Sigmoid colon (tissue), 7 donors: ENCODE data around the gene TAF13. TPM values are rescaled to one million over a fixed set of nuclear protein-coding genes. Genes with fewer than 3 reads are reported as not detected.
"Not testable (repeated sequence)": the region's sequence is repeated elsewhere in the genome, so short reads cannot be mapped to it uniquely, and the experiment has no call there.

Source experiments
- DNase-seq: peaks from one replicate; pipeline ENCODE4 v3.0.0-alpha.2; 2019
- H3K27ac ChIP-seq, 4 donors: fragments of 200-600 bp; sonication (generic); one replicate each; pipeline ENCODE4 v1.5.1; 2016 to 2019; ENCODE audit warnings: mild to moderate bottlenecking in 1 of 4
- H3K27me3 ChIP-seq, 3 donors: fragments of 200-600 bp; sonication (generic); one replicate each; pipeline ENCODE4 v1.5.1; 2019; ENCODE audit warnings: mild to moderate bottlenecking in 1 of 3
- H3K36me3 ChIP-seq, 4 donors: fragments of 200-600 bp; sonication (generic); one replicate each; pipeline ENCODE4 v1.5.1; 2016 to 2019
- H3K4me1 ChIP-seq, 4 donors: fragments of 200-600 bp; sonication (generic); one replicate each; pipeline ENCODE4 v1.5.1; 2017 to 2019
- H3K4me3 ChIP-seq, 4 donors: fragments of 200-600 bp; sonication (generic); one replicate each; pipeline ENCODE4 v1.5.1; 2017 to 2019; ENCODE audit warnings: mild to moderate bottlenecking in 2 of 4, moderate library complexity in 1 of 4
- H3K9me3 ChIP-seq, 4 donors: fragments of 200-600 bp in 3 of 4; sonication (generic) in 3 of 4; one replicate each; pipeline versions ENCODE4 v1.5.1 to v1.6.1; 2013 to 2019
- CTCF ChIP-seq, 4 experiments: fragments of 450-650 bp in 3 of 4; fragments of 200-600 bp in 1 of 4; IDR thresholded peaks; one replicate each; pipeline ENCODE4 v1.5.1; 2016 to 2019; ENCODE audit warnings: antibody characterized with exemption in 4 of 4, mild to moderate bottlenecking in 3 of 4, moderate library complexity in 2 of 4
- EP300 ChIP-seq, 4 donors: sonication (generic); formaldehyde crosslinking; IDR thresholded peaks; one replicate each; pipeline ENCODE4 v1.6.1; 2017; ENCODE audit warnings: antibody characterized with exemption in 4 of 4
- POLR2A ChIP-seq, 2 donors: fragments of 450-650 bp; IDR thresholded peaks; one replicate each; pipeline ENCODE4 v1.6.1; 2016; ENCODE audit warnings: antibody characterized with exemption in 2 of 2, mild to moderate bottlenecking in 2 of 2, moderate library complexity in 2 of 2
- POLR2AphosphoS5 ChIP-seq, 4 donors: sonication (generic); formaldehyde crosslinking; IDR thresholded peaks; one replicate each; pipeline ENCODE4 v1.6.1; 2017; ENCODE audit warnings: antibody characterized with exemption in 4 of 4
- WGBS, 2 donors: extraction: QIAGEN DNeasy Blood & Tissue Kit; methylation state at CpG; one replicate each; pipeline ENCODE4 v1.1.7; 2013; 5-methylcytosine and 5-hydroxymethylcytosine counted together
- intact Hi-C: fragments of 100-400 bp; cut with DNase I; formaldehyde crosslinking; loops from one replicate; pipeline ENCODE4 v1.15.1; 2023
- polyA plus RNA-seq, 3 donors: library from polyadenylated mRNA; stranded (reverse); fragments of 200-250 nt; gene quantifications; one replicate each; pipeline ENCODE4 v1.2.3, GENCODE V29; 2013
- total RNA-seq, 4 donors: library from RNA; depleted of rRNA; stranded (reverse); fragments of >200 nt; gene quantifications; one replicate each; pipeline ENCODE4 v1.1.0, GENCODE V29; 2016
- donor health status: healthy with polysubstance abuse.
- donor health status: Bipolar disorder and iron deficiency.
- donor health status: healthy.

Gene TAF13
- total and polyA plus RNA-seq, 7 donors = 19.9 to 78.8 (median 40.2) TPM

DNA sequence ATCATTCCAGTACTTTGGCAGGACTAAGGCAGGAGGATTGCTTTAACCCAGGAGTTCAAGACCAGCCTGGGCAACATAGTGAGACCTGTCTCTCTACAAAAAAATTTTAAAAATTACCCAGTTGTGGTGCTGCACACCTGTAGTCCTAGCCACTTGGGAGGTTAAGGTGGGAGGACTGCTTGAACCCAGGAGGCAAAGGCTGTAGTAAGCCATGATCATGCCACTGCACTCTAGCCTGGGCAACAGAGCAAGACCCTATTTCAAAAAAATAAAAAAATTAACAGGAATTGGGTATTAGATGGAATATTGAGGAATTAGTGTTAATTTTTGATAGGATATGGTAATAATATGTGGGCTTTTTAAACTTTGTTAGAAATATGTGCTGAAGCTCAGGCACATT is 16.8 kb downstream of the TAF13 start:
- Histone ChIP-seq H3K36me3 (peaks cover 0 to 19% (median 3%) of the 10 kb centered on the region in 4 donors), H3K27me3 (no peaks in the 10 kb centered on the region), H3K4me3 (no peak overlapping the region), H3K9me3 (no peaks in the 10 kb centered on the region), H3K27ac (no peak overlapping the region), H3K4me1 (no peaks in the 10 kb centered on the region)
- intact Hi-C loops = no loop called here
- no peak for TF ChIP-seq POLR2A (IDR thresholded peaks at IDR 0.05)
- no peak for TF ChIP-seq POLR2AphosphoS5 (IDR thresholded peaks at IDR 0.05)
- no peak for TF ChIP-seq EP300 (IDR thresholded peaks at IDR 0.05)
- no peak for TF ChIP-seq CTCF (IDR thresholded peaks at IDR 0.05)
- DNase-seq = no peak

DNA sequence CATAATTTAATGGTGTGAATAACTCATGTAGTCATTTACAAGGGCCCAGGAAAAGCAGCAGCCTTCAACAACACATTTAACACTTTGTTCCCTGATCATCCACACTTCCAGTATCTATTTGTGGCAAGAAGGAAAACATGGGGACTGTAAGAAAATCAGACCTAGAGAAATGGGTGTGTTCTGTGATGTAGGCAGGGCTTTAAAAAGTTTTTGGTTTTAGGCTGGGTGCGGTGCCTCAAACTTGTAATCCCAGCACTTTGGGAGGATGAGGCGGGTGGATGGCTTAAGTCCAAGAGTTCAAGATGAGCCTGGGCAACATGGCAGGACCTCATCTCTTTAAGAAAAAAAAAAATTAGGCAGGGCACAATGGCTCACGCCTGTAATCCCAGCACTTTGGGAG is 19.7 kb downstream of the TAF13 start:
- WGBS, 2 donors = 87 to 88% methylated on average over 3 of the region's 3 CpGs
- Histone ChIP-seq H3K9me3 (no peaks in the 10 kb centered on the region), H3K36me3 (no peaks in the 10 kb centered on the region), H3K27ac (no peak overlapping the region), H3K4me1 (no peaks in the 10 kb centered on the region), H3K27me3 (no peaks in the 10 kb centered on the region), H3K4me3 (no peak overlapping the region)
- intact Hi-C loops = no loop called here
- DNase-seq = no peak
- TF ChIP-seq EP300 (IDR thresholded peaks at IDR 0.05) (no peak), CTCF (IDR thresholded peaks at IDR 0.05) (no peak), POLR2A (IDR thresholded peaks at IDR 0.05) (no peak), POLR2AphosphoS5 (IDR thresholded peaks at IDR 0.05) (no peak)

DNA sequence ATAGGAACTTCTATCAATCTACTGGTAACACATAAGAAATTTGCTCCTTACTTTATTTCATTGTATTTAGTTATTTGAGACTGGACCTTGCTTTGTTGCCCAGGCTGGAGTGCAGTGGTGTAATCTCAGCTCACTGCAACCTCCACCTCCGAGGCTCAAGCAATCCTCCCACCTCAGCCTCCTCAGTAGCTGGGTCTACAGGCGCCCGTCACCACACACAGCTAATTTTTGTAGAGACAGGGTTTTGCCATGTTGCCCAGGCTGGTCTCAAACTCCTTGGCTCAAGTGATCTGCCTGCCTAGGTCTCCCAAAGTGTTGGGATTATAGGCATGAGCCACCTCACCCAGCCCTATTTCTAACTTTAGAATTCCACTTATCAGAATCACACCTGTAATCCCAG is 23.7 kb downstream of the TAF13 start:
- 95 to 96% methylated on average over 3 of the region's 3 CpGs for WGBS, 2 donors
- H3K9me3 ChIP-seq, H3K4me1 ChIP-seq, H3K27me3 ChIP-seq, DNase-seq, H3K36me3 ChIP-seq, intact Hi-C loops, H3K4me3 ChIP-seq, H3K27ac ChIP-seq: not testable (repeated sequence)

GRCh38 chr1:109050228-109050995 is 25.4 kb downstream of the TAF13 start:
- DNase-seq = no peak
- no peaks in the 10 kb centered on the region for H3K9me3 ChIP-seq
- H3K27me3 ChIP-seq = no peaks in the 10 kb centered on the region
- no peak overlapping the region for H3K27ac ChIP-seq
- TF ChIP-seq CTCF (IDR thresholded peaks at IDR 0.05) = no peak
- WGBS, 2 donors = 74 to 82% methylated on average over 7 of the region's 7 CpGs
- intact Hi-C loops = no loop called here
- no peaks in the 10 kb centered on the region for H3K36me3 ChIP-seq
- H3K4me1 ChIP-seq = no peaks in the 10 kb centered on the region
- no peak overlapping the region for H3K4me3 ChIP-seq

DNA sequence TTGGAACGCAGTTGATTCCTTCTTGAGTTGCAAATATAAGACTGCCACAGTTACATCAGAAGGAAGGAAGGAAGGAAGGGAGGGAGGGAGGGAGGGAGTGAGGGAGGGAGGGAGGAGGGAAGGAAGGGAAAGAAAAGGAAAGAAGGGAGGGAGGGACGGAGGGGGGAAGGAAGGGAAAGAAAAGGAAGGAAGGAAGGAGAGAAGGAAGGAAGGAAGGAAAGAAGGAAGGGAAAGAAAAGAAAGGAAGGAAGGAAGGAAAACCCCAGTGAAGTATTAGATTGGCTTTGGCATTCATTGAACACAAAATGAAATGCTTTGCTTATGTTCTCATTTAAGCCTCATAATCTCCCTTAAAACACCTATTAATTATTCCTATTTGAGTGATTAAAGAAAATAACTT is 27.5 kb downstream of the TAF13 start:
- Histone ChIP-seq H3K9me3 (no peaks in the 10 kb centered on the region), H3K4me3 (no peak overlapping the region), H3K4me1 (no peaks in the 10 kb centered on the region), H3K27me3 (no peaks in the 10 kb centered on the region), H3K36me3 (no peaks in the 10 kb centered on the region), H3K27ac (no peak overlapping the region)
- no peak for DNase-seq
- WGBS, 2 donors = 28 to 38% methylated on average over 2 of the region's 2 CpGs
- intact Hi-C loops = no loop called here
- TF ChIP-seq EP300 (IDR thresholded peaks at IDR 0.05) = no peak
- TF ChIP-seq POLR2AphosphoS5 (IDR thresholded peaks at IDR 0.05) = no peak
- TF ChIP-seq POLR2A (IDR thresholded peaks at IDR 0.05) = no peak
- TF ChIP-seq CTCF (IDR thresholded peaks at IDR 0.05) = no peak
